ENCODE measurements around the gene FABP3. TPM values are rescaled to one million over a fixed set of nuclear protein-coding genes. Genes with fewer than 3 reads are reported as not detected.

FABP3 gene
- polyA plus RNA-seq, 1 donor from 2014 or later: not detected

- H3K4me3 Mint-ChIP-seq: no peak overlapping the region
- H3K27me3 Mint-ChIP-seq: peaks cover 35% of the 10 kb centered on the region
- H3K9me3 Mint-ChIP-seq: no peaks in the 10 kb centered on the region
- H3K27ac Mint-ChIP-seq: no peak overlapping the region
- H3K36me3 Mint-ChIP-seq: peaks cover 2% of the 10 kb centered on the region
- H3K4me1 Mint-ChIP-seq: peaks cover 0 to 6% (median 5%) of the 10 kb centered on the region in 3 donors
Measured at GRCh38 chr1:31408788-31409318, 36.0 kb upstream of the FABP3 start.

GRCh38 chr1:31407029-31407626 lies 34.3 kb upstream of the FABP3 start:
- Mint-ChIP-seq H3K4me3 (no peak overlapping the region), H3K9me3 (no peaks in the 10 kb centered on the region), H3K27ac (no peak overlapping the region), H3K27me3 (peaks cover 26% of the 10 kb centered on the region), H3K4me1 (peaks cover 0 to 2% (median 0%) of the 10 kb centered on the region in 3 donors), H3K36me3 (peaks cover 4% of the 10 kb centered on the region)

DNA sequence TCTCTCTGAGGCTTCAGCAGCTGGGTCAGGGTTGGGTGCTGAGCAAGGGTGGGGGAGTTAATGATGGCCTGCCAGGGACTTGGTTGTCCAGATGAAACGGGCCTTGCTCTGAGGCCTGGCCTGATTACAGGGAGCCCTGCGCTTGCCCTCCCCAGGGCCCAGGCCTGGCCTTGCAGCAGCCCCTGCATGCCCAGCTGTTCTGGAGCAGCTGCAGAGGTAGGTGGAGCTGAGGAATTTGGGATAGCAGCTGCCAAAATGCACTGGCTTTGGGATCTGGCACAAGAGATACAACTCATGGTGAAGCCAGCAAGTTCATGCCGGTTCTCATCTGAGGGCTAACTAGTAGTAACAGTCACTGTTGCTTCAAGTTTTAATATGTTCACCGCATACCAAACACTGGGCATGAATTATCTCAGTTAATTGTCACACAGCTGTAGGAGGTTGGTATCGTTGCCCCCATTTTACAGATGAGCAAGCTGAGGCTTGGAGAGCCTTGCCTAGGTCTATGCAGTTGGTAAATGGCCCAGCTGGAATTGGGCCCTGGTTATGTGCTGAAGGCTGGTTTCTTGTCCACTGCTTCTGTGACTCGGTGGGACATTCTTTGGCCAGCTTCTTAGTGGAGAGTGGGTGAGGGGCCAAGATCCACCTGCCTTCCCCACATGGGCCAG lies 32.8 kb upstream of the FABP3 start:
- no peak overlapping the region for H3K4me3 Mint-ChIP-seq
- peaks cover 2% of the 10 kb centered on the region for H3K36me3 Mint-ChIP-seq
- H3K4me1 Mint-ChIP-seq: peaks cover 0 to 2% (median 0%) of the 10 kb centered on the region in 3 donors
- H3K27ac Mint-ChIP-seq: no peak overlapping the region
- H3K27me3 Mint-ChIP-seq: peaks cover 17% of the 10 kb centered on the region
- H3K9me3 Mint-ChIP-seq: no peaks in the 10 kb centered on the region

- peaks cover 3% of the 10 kb centered on the region for H3K27me3 Mint-ChIP-seq
Measured at GRCh38 chr1:31401241-31401640, 28.4 kb upstream of the FABP3 start.

DNA sequence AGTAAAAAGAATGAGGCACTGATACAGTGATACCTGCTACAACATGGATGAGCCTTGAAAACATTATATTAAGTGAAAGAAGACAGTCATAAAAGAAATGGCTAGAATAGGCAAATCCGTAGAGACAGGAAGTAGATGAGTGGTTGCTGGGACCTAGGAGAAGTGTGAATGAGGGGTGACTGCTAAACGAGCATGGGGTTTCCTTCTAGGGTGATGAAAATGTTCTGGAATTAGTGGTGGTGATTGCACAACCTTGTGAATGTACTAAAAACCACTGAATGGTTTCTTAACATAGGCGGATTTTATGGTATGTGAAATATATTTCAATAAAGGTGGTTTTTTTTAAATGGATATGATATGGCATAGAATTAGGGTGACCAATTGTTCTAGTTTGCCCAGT lies 27.5 kb upstream of the FABP3 start:
- no peak overlapping the region for H3K27ac Mint-ChIP-seq
- H3K9me3 Mint-ChIP-seq: no peaks in the 10 kb centered on the region
- H3K27me3 Mint-ChIP-seq: peaks cover 3% of the 10 kb centered on the region

More at GRCh38 chr1:31401241-31401640, 28.4 kb upstream of the FABP3 start:
- peaks cover 4% of the 10 kb centered on the region for H3K36me3 Mint-ChIP-seq
- H3K27ac Mint-ChIP-seq: no peak overlapping the region
- no peaks in the 10 kb centered on the region for H3K9me3 Mint-ChIP-seq
- H3K4me1 Mint-ChIP-seq: peaks cover 4 to 6% (median 4%) of the 10 kb centered on the region in 3 donors
- peak overlapping the region in 1 of 4 donors; percentile 20 for H3K4me3 Mint-ChIP-seq

DNA sequence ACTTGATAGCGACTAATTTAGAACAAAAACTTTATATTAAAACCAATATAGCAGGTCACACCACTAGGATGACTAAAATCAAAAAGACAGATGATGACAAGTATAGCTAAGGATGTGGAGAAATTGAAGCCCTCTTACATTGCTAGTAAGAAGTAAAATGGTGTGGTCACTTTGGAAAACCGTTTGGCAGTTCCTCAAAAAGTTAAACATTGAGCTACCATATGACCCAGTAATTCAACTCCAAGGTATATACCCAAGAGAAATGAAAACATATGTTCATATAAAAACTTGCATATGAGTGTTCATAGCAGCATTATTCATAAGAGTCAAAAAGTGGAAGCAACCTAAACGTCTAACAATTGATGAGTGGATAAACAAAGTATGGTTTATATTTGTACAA lies 27.1 kb upstream of the FABP3 start:
- no peak overlapping the region for H3K27ac Mint-ChIP-seq
- peaks cover 4% of the 10 kb centered on the region for H3K36me3 Mint-ChIP-seq
- H3K9me3 Mint-ChIP-seq: no peaks in the 10 kb centered on the region
- peaks cover 4 to 6% (median 4%) of the 10 kb centered on the region in 3 donors for H3K4me1 Mint-ChIP-seq
- peaks cover 1% of the 10 kb centered on the region for H3K27me3 Mint-ChIP-seq
- no peak overlapping the region for H3K4me3 Mint-ChIP-seq

More for the DNA sequence above, 27.5 kb upstream of the FABP3 start:
- no peak overlapping the region for H3K4me3 Mint-ChIP-seq
- H3K36me3 Mint-ChIP-seq: peaks cover 4% of the 10 kb centered on the region
- H3K4me1 Mint-ChIP-seq: peaks cover 4 to 6% (median 4%) of the 10 kb centered on the region in 3 donors

DNA sequence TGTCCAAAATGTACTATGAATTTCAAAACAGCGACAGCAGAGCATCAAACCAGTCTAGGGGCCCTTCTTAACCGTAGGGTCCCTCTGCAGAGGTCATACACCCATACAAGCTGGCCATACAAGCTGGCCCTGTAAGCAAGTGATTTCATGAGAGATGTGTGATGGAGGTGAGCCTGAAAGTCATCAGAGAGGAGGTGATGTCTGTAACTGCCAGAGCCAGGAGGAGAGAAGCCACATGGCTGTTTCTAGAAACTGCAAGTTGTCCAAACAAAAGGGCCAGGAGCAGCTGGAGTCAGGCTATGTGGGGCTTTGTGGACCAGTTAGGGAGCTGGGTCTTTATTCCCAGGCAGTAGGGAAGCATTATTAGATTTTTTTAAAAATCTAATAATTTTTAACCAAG lies 25.4 kb upstream of the FABP3 start:
- Mint-ChIP-seq H3K27ac (peak overlapping the region in 1 of 3 donors; percentile 54), H3K4me3 (no peak overlapping the region), H3K9me3 (no peaks in the 10 kb centered on the region), H3K36me3 (peaks cover 4% of the 10 kb centered on the region), H3K27me3 (no peaks in the 10 kb centered on the region), H3K4me1 (peaks cover 10 to 14% (median 12%) of the 10 kb centered on the region in 3 donors)

DNA sequence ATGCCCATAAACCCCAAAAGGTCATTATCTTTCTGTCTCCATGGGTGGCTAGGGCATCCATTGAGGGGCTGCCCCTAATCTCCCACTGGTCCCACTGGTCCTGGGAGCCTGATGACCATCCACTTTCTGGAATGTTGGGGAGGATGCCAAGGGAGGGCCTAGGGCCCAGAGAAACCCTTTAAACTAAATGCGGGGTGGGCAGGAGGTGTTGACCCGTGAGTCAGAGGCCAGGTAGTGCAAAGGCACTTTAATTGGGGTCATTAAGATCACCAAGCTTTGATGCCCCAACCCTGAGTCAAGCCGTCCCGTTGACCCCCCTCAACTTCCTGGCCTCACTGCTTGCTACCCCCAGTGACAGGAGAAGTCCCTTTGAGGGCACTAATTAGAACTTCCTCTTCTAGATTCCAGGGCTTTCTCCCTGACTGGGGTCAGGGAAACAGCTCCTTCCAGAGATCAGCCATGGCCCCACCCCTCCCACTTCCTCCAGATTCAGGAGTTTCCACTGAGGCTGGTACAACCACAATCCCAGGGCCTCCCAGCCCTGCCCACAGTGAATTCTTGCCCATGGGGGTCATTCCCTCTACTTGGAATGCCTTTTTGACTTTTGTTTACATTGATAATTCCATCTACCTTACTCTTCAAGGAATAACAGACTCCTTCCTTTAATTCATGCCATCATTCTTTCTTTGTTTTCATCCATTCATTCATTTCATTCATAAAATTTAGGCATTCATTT lies 24.7 kb upstream of the FABP3 start:
- Mint-ChIP-seq H3K4me3 (no peak overlapping the region), H3K36me3 (peaks cover 2% of the 10 kb centered on the region), H3K27ac (peak overlapping the region in 1 of 3 donors; percentile 54), H3K9me3 (no peaks in the 10 kb centered on the region), H3K27me3 (no peaks in the 10 kb centered on the region), H3K4me1 (peaks cover 10 to 14% (median 12%) of the 10 kb centered on the region in 3 donors)

- H3K27me3 Mint-ChIP-seq: no peaks in the 10 kb centered on the region
- peaks cover 10 to 14% (median 12%) of the 10 kb centered on the region in 3 donors for H3K4me1 Mint-ChIP-seq
- no peak overlapping the region for H3K27ac Mint-ChIP-seq
- peak overlapping the region in 1 of 4 donors; percentile 39 for H3K4me3 Mint-ChIP-seq
- H3K9me3 Mint-ChIP-seq: no peaks in the 10 kb centered on the region
- H3K36me3 Mint-ChIP-seq: peaks cover 2% of the 10 kb centered on the region
Measured at GRCh38 chr1:31396633-31397351, 23.9 kb upstream of the FABP3 start.

GRCh38 chr1:31394584-31395193 lies 21.8 kb upstream of the FABP3 start:
- Mint-ChIP-seq H3K36me3 (peaks cover 2% of the 10 kb centered on the region), H3K4me1 (peaks cover 6 to 14% (median 12%) of the 10 kb centered on the region in 3 donors), H3K4me3 (peak overlapping the region; percentile 81 to 94 (median 89)), H3K27me3 (no peaks in the 10 kb centered on the region), H3K27ac (peak overlapping the region in 2 of 3 donors; percentile 1 to 48), H3K9me3 (no peaks in the 10 kb centered on the region)

DNA sequence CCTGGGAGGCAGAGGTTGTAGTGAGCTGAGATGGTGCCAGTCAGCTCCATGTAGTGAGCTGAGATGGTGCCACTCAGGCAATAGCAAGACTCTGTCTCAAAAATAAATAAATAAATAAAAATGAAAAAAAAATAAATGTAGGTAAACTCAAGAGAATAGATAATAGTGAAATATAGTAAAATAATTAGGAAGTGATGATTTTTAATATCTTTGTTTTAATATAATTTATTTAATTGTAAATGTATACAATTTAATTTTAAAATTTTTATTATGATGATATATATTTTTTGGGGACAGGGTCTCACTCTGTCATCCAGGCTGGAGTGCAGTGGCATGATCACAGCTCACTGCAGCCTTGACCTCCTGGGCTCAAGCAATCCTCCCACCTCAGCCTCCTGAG lies 20.6 kb upstream of the FABP3 start:
- Mint-ChIP-seq H3K27me3 (peaks cover 1% of the 10 kb centered on the region), H3K27ac (no peak overlapping the region), H3K4me3 (no peak overlapping the region), H3K4me1 (peaks cover 6 to 14% (median 12%) of the 10 kb centered on the region in 3 donors), H3K36me3 (peaks cover 2% of the 10 kb centered on the region), H3K9me3 (no peaks in the 10 kb centered on the region)

- no peaks in the 10 kb centered on the region for H3K36me3 Mint-ChIP-seq
- peaks cover 8% of the 10 kb centered on the region for H3K27me3 Mint-ChIP-seq
- H3K4me3 Mint-ChIP-seq: no peak overlapping the region
- H3K4me1 Mint-ChIP-seq: peaks cover 6 to 8% (median 8%) of the 10 kb centered on the region in 3 donors
- H3K27ac Mint-ChIP-seq: no peak overlapping the region
- no peaks in the 10 kb centered on the region for H3K9me3 Mint-ChIP-seq
Measured at GRCh38 chr1:31390071-31390470, 17.2 kb upstream of the FABP3 start.

- no peak overlapping the region for H3K27ac Mint-ChIP-seq
- peaks cover 8% of the 10 kb centered on the region for H3K27me3 Mint-ChIP-seq
- no peaks in the 10 kb centered on the region for H3K36me3 Mint-ChIP-seq
- peaks cover 3 to 4% (median 4%) of the 10 kb centered on the region in 3 donors for H3K4me1 Mint-ChIP-seq
- H3K4me3 Mint-ChIP-seq: no peak overlapping the region
- no peaks in the 10 kb centered on the region for H3K9me3 Mint-ChIP-seq
Measured at GRCh38 chr1:31389616-31390015, 16.7 kb upstream of the FABP3 start.

GRCh38 chr1:31387612-31388011 lies 14.7 kb upstream of the FABP3 start:
- Mint-ChIP-seq H3K9me3 (no peaks in the 10 kb centered on the region), H3K36me3 (no peaks in the 10 kb centered on the region), H3K27ac (no peak overlapping the region), H3K27me3 (peaks cover 16% of the 10 kb centered on the region), H3K4me1 (no peaks in the 10 kb centered on the region), H3K4me3 (no peak overlapping the region)

Measured in IgD-negative memory B cell (primary cell).